SJCRH30 (cell line): ENCODE data around the gene DCHS1. TPM values are rescaled to one million over a fixed set of nuclear protein-coding genes. Genes with fewer than 3 reads are reported as not detected.

Experiments used
- DNase-seq, 2 experiments: peaks; one replicate each; pipeline ENCODE4 v3.0.0-alpha.2; 2015 to 2020
- H3K27ac ChIP-seq: fragments of 250-450 bp; sonication (Bioruptor Pico); 2 replicates; pipeline ENCODE4 v1.5.1; 2020; ENCODE audit warnings: mild to moderate bottlenecking, moderate library complexity
- H3K27me3 ChIP-seq: fragments of 250-450 bp; sonication (Bioruptor Pico); 2 replicates; pipeline ENCODE4 v1.5.1; 2020; ENCODE audit warnings: mild to moderate bottlenecking, moderate library complexity
- H3K36me3 ChIP-seq: fragments of 250-450 bp; sonication (Bioruptor Pico); 2 replicates; pipeline ENCODE4 v1.5.1; 2020; ENCODE audit warnings: mild to moderate bottlenecking, moderate library complexity
- H3K4me1 ChIP-seq: fragments of 250-450 bp; sonication (Bioruptor Pico); 2 replicates; pipeline ENCODE4 v1.5.1; 2020; ENCODE audit warnings: mild to moderate bottlenecking, moderate library complexity
- H3K4me3 ChIP-seq: fragments of 250-450 bp; sonication (Bioruptor Pico); 2 replicates; pipeline ENCODE4 v1.5.1; 2020; ENCODE audit warnings: mild to moderate bottlenecking, moderate library complexity
- H3K9me3 ChIP-seq: fragments of 250-450 bp; sonication (Bioruptor Pico); replicated peaks from 2 replicates; pipeline ENCODE4 v1.5.1; 2020; ENCODE audit warnings: mild to moderate bottlenecking, moderate library complexity
- total RNA-seq: library from RNA; depleted of rRNA; stranded (reverse); fragments of >200 nt; shearing (Covaris generic); gene quantifications from 2 replicates; pipeline ENCODE4 v1.2.3, GENCODE V29; 2014

The DCHS1 gene
- total RNA-seq, 1 experiment from 2014 or later = 9.6 TPM

DNA sequence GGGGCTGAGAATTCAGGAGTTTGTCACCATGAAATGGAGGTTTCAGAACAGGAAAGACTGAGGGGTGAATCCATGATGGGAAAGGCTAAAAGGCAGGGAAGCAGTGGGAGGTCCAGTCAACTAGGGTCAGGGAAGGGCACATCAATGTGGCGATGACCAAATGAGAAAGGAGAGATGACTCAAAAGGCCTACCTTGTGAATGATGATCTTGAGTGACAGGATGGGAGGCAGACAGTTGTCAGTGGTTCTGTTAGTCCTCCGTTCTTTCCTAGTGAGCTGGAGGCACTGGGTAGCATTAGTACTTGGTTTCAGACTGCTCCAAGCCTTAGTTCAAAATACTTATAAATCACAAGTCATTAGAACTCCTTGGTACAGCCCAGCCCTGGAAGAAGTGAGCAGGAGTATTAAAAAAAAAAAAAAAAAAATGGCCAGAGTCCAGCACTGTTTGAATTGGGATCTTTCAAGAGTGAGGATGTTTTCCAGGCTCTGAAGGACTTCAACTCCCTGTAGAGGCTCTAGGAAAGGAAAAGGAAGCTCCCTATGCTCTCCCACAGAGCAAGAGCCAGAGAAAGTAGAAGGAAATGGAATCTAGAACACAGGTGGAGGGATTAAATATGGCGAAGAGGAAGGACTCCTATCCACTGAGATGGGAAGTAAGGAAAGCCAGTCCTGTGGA is 8.3 kb upstream of the DCHS1 start:
- H3K36me3 ChIP-seq = no peaks in the 10 kb centered on the region
- peaks cover 7% of the 10 kb centered on the region for H3K4me1 ChIP-seq
- no peaks in the 10 kb centered on the region for H3K27me3 ChIP-seq
- H3K4me3 ChIP-seq = no peak overlapping the region
- H3K9me3 ChIP-seq = no peaks in the 10 kb centered on the region
- H3K27ac ChIP-seq = no peak overlapping the region
- no peak for DNase-seq

DNA sequence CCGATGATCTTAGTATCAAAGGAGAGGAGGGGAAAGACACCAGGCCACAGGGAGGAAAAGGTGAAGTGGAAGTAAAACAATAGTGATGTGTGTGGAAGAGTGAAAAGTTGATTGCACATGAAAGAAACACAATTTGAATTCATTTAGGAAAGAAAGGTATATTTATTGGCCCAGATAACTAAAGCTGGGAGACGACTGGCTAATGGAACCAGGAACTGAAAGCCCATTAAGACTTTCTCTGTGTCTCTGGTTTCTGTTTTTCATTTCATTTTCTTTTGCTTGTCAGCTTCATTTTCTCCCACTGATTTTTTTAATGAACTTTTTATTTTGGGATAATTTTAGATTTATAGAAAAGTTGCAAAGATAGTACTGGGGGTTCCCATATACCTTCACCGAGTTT is 5.1 kb upstream of the DCHS1 start:
- H3K27me3 ChIP-seq = no peaks in the 10 kb centered on the region
- no peaks in the 10 kb centered on the region for H3K36me3 ChIP-seq
- peaks cover 7% of the 10 kb centered on the region for H3K4me1 ChIP-seq
- H3K4me3 ChIP-seq = no peak overlapping the region
- H3K9me3 ChIP-seq = no peaks in the 10 kb centered on the region
- H3K27ac ChIP-seq = no peak overlapping the region
- DNase-seq = no peak

DNA sequence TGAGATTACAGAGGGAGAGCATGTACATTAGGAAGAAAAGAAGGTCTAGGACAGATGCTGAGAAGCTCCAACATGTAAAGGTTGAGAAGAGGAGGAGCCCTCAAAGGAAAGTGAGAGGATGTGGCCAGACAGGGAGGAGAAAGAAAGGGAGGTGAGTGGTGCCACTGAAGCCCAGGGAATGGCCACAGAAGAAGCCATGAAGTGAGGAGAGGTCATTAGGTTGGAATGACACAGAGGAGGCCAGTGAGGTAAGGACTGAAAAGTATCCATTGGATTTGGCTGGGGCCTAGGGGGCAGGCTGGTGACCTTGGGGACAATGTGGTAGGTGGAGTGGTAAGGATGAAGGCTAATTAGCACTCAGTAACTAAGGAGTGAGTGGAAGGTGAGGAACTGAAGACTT is 3.0 kb upstream of the DCHS1 start:
- Histone ChIP-seq H3K36me3 (no peaks in the 10 kb centered on the region), H3K27ac (no peak overlapping the region), H3K27me3 (no peaks in the 10 kb centered on the region)

DNA sequence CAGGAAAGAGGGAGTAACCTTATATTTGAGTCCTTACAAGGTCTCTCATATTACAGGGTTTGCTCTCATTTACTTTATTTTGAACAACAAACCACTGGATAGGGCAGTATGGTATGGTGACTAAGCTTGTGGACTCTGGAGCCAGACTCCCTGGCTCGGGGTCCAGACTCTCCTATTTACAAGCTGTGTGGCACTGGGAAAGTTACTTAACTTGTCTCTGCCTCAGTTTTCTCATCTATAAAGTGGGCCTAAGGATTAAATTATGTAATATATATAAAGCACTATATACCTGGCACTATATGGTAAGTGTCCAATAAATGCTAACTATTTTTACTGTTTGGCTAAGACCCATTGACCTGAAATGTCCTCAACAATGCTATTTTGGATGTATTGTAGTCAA is 1.7 kb upstream of the DCHS1 start:
- no peaks in the 10 kb centered on the region for H3K36me3 ChIP-seq
- no peaks in the 10 kb centered on the region for H3K27me3 ChIP-seq
- no peak overlapping the region for H3K27ac ChIP-seq
- no peak for DNase-seq
- H3K4me1 ChIP-seq = no peaks in the 10 kb centered on the region; the same call in 1 of the 2 replicates
- no peak overlapping the region for H3K4me3 ChIP-seq
- H3K9me3 ChIP-seq = no peaks in the 10 kb centered on the region

More for the DNA sequence above, 3.0 kb upstream of the DCHS1 start:
- DNase-seq = no peak
- Histone ChIP-seq H3K4me3 (no peak overlapping the region), H3K4me1 (no peaks in the 10 kb centered on the region; the same call in 1 of the 2 replicates), H3K9me3 (no peaks in the 10 kb centered on the region)

DNA sequence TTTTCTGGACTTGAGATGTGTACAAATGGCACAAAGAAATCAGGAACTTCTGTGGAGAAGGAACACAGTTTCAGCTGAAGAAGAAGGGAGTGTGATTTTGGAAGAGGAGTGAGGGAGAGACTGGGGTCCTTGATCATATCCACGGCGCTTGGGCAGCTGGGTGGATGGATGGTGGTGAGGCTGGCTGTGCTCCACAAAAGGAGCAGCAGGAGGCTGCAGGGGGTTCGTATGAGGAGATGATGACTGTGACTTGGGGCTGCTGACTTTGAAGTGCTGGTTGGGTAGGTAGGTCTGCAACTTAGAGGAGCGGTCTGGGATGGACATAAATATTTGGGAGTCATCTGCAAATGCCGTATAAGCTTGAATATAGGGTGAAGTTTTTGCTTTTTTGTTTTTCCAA is 1.3 kb upstream of the DCHS1 start:
- no peaks in the 10 kb centered on the region for H3K9me3 ChIP-seq
- peak in 1 of 2 experiments; percentile 19 for DNase-seq
- H3K27ac ChIP-seq = no peak overlapping the region
- H3K27me3 ChIP-seq = no peaks in the 10 kb centered on the region
- H3K4me3 ChIP-seq = no peak overlapping the region
- H3K36me3 ChIP-seq = no peaks in the 10 kb centered on the region
- H3K4me1 ChIP-seq = no peaks in the 10 kb centered on the region; the same call in 1 of the 2 replicates

- no peak for DNase-seq
- Histone ChIP-seq H3K36me3 (no peaks in the 10 kb centered on the region), H3K9me3 (no peaks in the 10 kb centered on the region), H3K4me1 (no peaks in the 10 kb centered on the region; the same call in 1 of the 2 replicates), H3K27me3 (no peaks in the 10 kb centered on the region), H3K4me3 (peak overlapping the region; percentile 64), H3K27ac (no peak overlapping the region)
Measured at GRCh38 chr11:6656584-6656915, 941 bp upstream of the DCHS1 start.

- DNase-seq = peak in 1 of 2 experiments; percentile 22
- Histone ChIP-seq H3K4me3 (peak overlapping the region; percentile 64), H3K4me1 (no peaks in the 10 kb centered on the region; the same call in 1 of the 2 replicates), H3K36me3 (no peaks in the 10 kb centered on the region), H3K9me3 (no peaks in the 10 kb centered on the region), H3K27me3 (no peaks in the 10 kb centered on the region), H3K27ac (no peak overlapping the region)
Measured at GRCh38 chr11:6655020-6655789, 404 bp downstream of the DCHS1 start.

DNA sequence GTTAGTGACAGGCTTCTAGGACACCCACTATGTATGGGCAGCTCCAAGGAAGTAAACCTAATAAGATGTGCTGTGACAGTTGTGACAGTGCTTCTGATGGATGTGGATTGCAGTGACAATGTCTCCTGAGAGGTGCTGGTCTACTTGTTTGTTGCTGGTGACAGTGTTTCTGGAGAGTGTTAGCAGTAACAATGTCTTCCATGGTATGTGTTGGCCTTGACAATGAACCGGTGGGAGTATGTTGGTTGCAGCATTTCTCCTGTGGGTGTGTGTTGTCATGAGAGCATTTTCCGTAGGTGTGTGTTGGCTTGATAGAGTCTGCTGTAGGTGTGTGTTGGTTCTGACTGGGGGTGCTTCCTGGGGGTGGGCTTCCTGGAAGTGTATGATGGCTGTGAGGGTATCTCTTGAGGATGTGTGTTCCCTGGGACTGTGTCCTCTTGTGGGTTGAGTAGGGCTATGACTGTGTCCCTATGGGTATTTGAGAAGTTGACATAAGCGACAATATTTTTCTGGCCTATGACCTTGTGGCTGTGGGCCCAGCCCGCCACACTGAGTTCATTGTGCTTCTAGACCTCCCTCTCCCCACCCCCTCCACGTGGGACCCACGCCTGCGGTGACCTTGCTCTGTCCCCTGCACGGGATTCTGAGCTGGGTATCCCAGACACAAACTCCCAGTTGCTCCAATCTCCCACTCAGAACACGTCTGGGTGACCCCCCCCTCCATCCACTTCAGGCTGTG is 1.2 kb downstream of the DCHS1 start:
- Histone ChIP-seq H3K9me3 (no peaks in the 10 kb centered on the region), H3K27me3 (no peaks in the 10 kb centered on the region), H3K27ac (no peak overlapping the region), H3K4me1 (no peaks in the 10 kb centered on the region; the same call in 1 of the 2 replicates), H3K4me3 (peak overlapping the region; percentile 64), H3K36me3 (no peaks in the 10 kb centered on the region)
- no peak for DNase-seq

- no peak for DNase-seq
- Histone ChIP-seq H3K36me3 (no peaks in the 10 kb centered on the region), H3K4me1 (no peaks in the 10 kb centered on the region; the same call in 1 of the 2 replicates), H3K27me3 (no peaks in the 10 kb centered on the region), H3K27ac (no peak overlapping the region), H3K9me3 (no peaks in the 10 kb centered on the region), H3K4me3 (no peak overlapping the region)
Measured at GRCh38 chr11:6653656-6654055, 2.0 kb downstream of the DCHS1 start.

- Histone ChIP-seq H3K27ac (no peak overlapping the region), H3K9me3 (no peaks in the 10 kb centered on the region)
- no peak for DNase-seq
Measured at GRCh38 chr11:6653097-6653496, 2.5 kb downstream of the DCHS1 start.

DNA sequence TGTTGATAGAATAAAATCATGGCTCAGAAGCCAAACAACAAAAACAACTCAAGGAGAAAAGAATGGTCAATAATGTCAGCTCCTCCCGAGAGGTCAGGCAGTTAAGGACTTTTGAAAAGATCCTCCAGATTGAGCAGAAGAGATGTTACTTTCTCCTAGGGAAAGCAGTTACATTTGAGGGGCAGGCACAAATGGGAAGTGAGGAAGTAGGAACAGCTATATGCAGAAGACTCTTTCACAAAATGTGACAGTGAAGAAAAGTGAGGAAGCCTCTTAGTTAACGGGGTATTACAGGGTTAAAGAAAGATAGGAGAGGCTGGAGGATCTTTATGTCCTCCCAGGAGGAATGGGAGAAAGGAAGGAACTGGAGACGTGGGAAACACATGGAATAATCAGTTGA is 3.4 kb downstream of the DCHS1 start:
- no peak overlapping the region for H3K27ac ChIP-seq
- H3K27me3 ChIP-seq = no peaks in the 10 kb centered on the region

More at GRCh38 chr11:6653097-6653496, 2.5 kb downstream of the DCHS1 start:
- Histone ChIP-seq H3K4me3 (no peak overlapping the region), H3K27me3 (no peaks in the 10 kb centered on the region), H3K4me1 (no peaks in the 10 kb centered on the region; the same call in 1 of the 2 replicates), H3K36me3 (no peaks in the 10 kb centered on the region)

GRCh38 chr11:6650980-6651379 is 4.6 kb downstream of the DCHS1 start:
- no peak overlapping the region for H3K4me3 ChIP-seq
- DNase-seq = no peak
- H3K27ac ChIP-seq = no peak overlapping the region
- no peaks in the 10 kb centered on the region for H3K36me3 ChIP-seq
- H3K9me3 ChIP-seq = no peaks in the 10 kb centered on the region
- peaks cover 7% of the 10 kb centered on the region; the same call in 1 of the 2 replicates for H3K4me1 ChIP-seq
- no peaks in the 10 kb centered on the region for H3K27me3 ChIP-seq

More for the DNA sequence above, 3.4 kb downstream of the DCHS1 start:
- Histone ChIP-seq H3K4me1 (no peaks in the 10 kb centered on the region; the same call in 1 of the 2 replicates), H3K4me3 (no peak overlapping the region), H3K36me3 (no peaks in the 10 kb centered on the region), H3K9me3 (no peaks in the 10 kb centered on the region)
- DNase-seq = no peak

DNA sequence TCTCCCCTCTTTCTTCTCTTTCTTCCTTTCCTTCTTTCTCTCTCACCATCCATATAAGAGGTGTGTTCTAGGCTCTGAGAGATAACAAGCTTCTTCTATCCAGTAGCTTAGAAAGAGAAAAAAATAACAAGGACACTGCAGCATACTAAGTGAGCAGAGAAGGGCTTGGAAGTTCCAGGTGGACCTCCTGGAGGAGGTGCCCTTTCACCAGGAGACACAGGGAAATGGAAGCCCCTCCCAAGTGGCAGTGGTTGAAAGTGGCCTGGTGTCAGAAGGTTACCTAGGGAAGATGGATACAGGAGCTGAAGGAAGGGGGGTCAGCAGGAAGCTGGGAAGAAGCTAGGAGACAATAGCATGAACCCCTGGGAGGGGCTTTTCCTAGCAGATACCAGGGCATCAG is 5.5 kb downstream of the DCHS1 start:
- H3K4me3 ChIP-seq = no peak overlapping the region
- no peaks in the 10 kb centered on the region for H3K9me3 ChIP-seq
- no peak overlapping the region for H3K27ac ChIP-seq
- H3K36me3 ChIP-seq = no peaks in the 10 kb centered on the region
- no peaks in the 10 kb centered on the region for H3K27me3 ChIP-seq
- peaks cover 8% of the 10 kb centered on the region; the same call in 1 of the 2 replicates for H3K4me1 ChIP-seq
- DNase-seq = no peak

DNA sequence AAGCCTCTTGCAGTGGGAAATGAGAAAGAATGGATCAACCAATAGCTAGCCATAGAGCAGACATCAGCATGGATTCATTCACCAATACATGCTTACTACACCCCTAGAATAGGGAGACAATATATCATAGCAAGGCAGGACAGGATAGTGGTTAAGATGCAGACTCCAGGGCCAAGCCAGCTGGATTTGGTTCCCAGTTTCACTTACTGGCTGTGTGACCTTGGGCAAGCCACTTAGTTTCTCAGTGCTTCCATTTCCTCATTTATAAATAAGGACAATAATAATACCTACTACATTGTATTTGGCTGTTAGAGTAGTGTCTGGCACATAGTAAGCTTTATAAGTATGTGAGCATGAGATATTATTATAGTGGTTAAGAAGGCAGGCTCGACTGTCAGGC is 7.1 kb downstream of the DCHS1 start:
- Histone ChIP-seq H3K4me3 (no peak overlapping the region), H3K27ac (no peak overlapping the region), H3K27me3 (no peaks in the 10 kb centered on the region), H3K9me3 (no peaks in the 10 kb centered on the region), H3K36me3 (no peaks in the 10 kb centered on the region), H3K4me1 (peaks cover 8% of the 10 kb centered on the region; the same call in 1 of the 2 replicates)
- DNase-seq = no peak

DNA sequence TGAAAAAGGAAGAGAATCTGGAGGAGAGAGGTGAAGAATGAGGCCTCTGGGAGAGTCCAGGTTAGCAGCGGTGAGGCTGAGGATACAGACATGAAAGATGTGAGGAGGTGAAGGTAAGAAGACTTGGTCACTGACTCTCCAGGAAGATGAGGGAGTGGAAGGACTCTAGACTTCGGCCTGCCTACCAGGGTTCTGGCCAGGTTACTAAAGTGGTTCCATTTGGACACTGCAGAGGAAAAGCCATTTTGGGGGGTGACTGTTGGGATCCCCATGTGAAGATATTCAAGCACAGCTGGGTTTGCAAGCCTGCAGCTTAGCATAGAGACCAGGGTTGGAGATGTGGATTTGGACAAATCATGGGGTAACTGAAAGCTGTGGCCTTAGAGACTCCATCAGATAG is 7.8 kb downstream of the DCHS1 start:
- no peaks in the 10 kb centered on the region for H3K36me3 ChIP-seq
- peaks cover 8% of the 10 kb centered on the region; the same call in 1 of the 2 replicates for H3K4me1 ChIP-seq
- H3K9me3 ChIP-seq = no peaks in the 10 kb centered on the region
- no peak overlapping the region for H3K4me3 ChIP-seq
- H3K27ac ChIP-seq = no peak overlapping the region
- H3K27me3 ChIP-seq = no peaks in the 10 kb centered on the region
- DNase-seq = no peak
